ENCODE results near the gene INPP5K.
"Not testable (repeated sequence)": the region's sequence is repeated elsewhere in the genome, so short reads cannot be mapped to it uniquely, and the experiment has no call there.

GRCh38 chr17:1445695-1446094, 70.7 kb downstream of the INPP5K start:
- not testable (repeated sequence) for TF ChIP-seq CTCF, POLR2A (IDR thresholded peaks at IDR 0.05)
